ENCODE data around the gene UBE3D.

The UBE3D gene

GRCh38 chr6:83073615-83074014, 8.0 kb upstream of the UBE3D start:
- H3K27me3 ChIP-seq = no peaks in the 10 kb centered on the region
- H3K9me3 ChIP-seq = no peaks in the 10 kb centered on the region
- no peak for DNase-seq
- H3K4me1 ChIP-seq = no peaks in the 10 kb centered on the region
- no peak for TF ChIP-seq CTCF (IDR thresholded peaks at IDR 0.05; ENCODE audit: low read depth, low read length)
- H3K36me3 ChIP-seq = no peaks in the 10 kb centered on the region
- H3K4me3 ChIP-seq (ENCODE audit: low read depth, low read length) = no peak overlapping the region

GRCh38 chr6:83072726-83073125, 7.1 kb upstream of the UBE3D start:
- TF ChIP-seq CTCF (IDR thresholded peaks at IDR 0.05; ENCODE audit: low read depth, low read length) = no peak
- no peaks in the 10 kb centered on the region for H3K9me3 ChIP-seq
- no peak for DNase-seq
- no peak overlapping the region for H3K4me3 ChIP-seq (ENCODE audit: low read depth, low read length)
- no peaks in the 10 kb centered on the region for H3K36me3 ChIP-seq
- H3K27me3 ChIP-seq = no peaks in the 10 kb centered on the region
- no peaks in the 10 kb centered on the region for H3K4me1 ChIP-seq

GRCh38 chr6:83071707-83072106, 6.1 kb upstream of the UBE3D start:
- no peak for TF ChIP-seq CTCF (IDR thresholded peaks at IDR 0.05; ENCODE audit: low read depth, low read length)
- DNase-seq = no peak

GRCh38 chr6:83071023-83071422, 5.4 kb upstream of the UBE3D start:
- no peaks in the 10 kb centered on the region for H3K4me1 ChIP-seq
- no peak overlapping the region for H3K4me3 ChIP-seq (ENCODE audit: low read depth, low read length)
- DNase-seq = no peak
- H3K36me3 ChIP-seq = no peaks in the 10 kb centered on the region
- no peak for TF ChIP-seq CTCF (IDR thresholded peaks at IDR 0.05; ENCODE audit: low read depth, low read length)
- no peaks in the 10 kb centered on the region for H3K9me3 ChIP-seq
- H3K27me3 ChIP-seq = no peaks in the 10 kb centered on the region

More at GRCh38 chr6:83071707-83072106, 6.1 kb upstream of the UBE3D start:
- no peaks in the 10 kb centered on the region for H3K4me1 ChIP-seq
- H3K9me3 ChIP-seq = no peaks in the 10 kb centered on the region
- H3K27me3 ChIP-seq = no peaks in the 10 kb centered on the region
- H3K36me3 ChIP-seq = no peaks in the 10 kb centered on the region
- no peak overlapping the region for H3K4me3 ChIP-seq (ENCODE audit: low read depth, low read length)

- DNase-seq = no peak
- Histone ChIP-seq H3K36me3 (no peaks in the 10 kb centered on the region), H3K27me3 (no peaks in the 10 kb centered on the region), H3K9me3 (no peaks in the 10 kb centered on the region), H3K4me1 (no peaks in the 10 kb centered on the region), H3K4me3 (ENCODE audit: low read depth, low read length) (no peak overlapping the region)
- TF ChIP-seq CTCF (IDR thresholded peaks at IDR 0.05; ENCODE audit: low read depth, low read length) = no peak
Observed at GRCh38 chr6:83069633-83070032, 4.0 kb upstream of the UBE3D start.

GRCh38 chr6:83068616-83069015, 3.0 kb upstream of the UBE3D start:
- Histone ChIP-seq H3K27me3 (no peaks in the 10 kb centered on the region), H3K36me3 (no peaks in the 10 kb centered on the region), H3K4me1 (no peaks in the 10 kb centered on the region), H3K9me3 (no peaks in the 10 kb centered on the region), H3K4me3 (ENCODE audit: low read depth, low read length) (peak overlapping the region; percentile 83)
- no peak for TF ChIP-seq CTCF (IDR thresholded peaks at IDR 0.05; ENCODE audit: low read depth, low read length)
- DNase-seq = no peak

Data from BE2C (cell line).